Thyroid gland (tissue), 4 donors: ENCODE results near the gene TMEM222. TPM values are rescaled to one million over a fixed set of nuclear protein-coding genes. Genes with fewer than 3 reads are reported as not detected.

Experiments used
- DNase-seq, 2 donors: peaks; one replicate each; pipeline ENCODE4 v3.0.0-alpha.2; 2019
- H3K27ac ChIP-seq, 3 donors: fragments of 200-600 bp; sonication (generic); 1 replicate in 2 of 3; 2 replicates in 1 of 3; pipeline ENCODE4 v1.5.1; 2016 to 2019; ENCODE audit warnings: mild to moderate bottlenecking in 1 of 3, moderate library complexity in 1 of 3
- H3K27me3 ChIP-seq: fragments of 200-600 bp; sonication (generic); one replicate; pipeline ENCODE4 v1.5.1; 2019
- H3K36me3 ChIP-seq, 2 donors: fragments of 200-600 bp; sonication (generic); one replicate each; pipeline ENCODE4 v1.5.1; 2016 to 2019
- H3K4me1 ChIP-seq, 2 donors: fragments of 200-600 bp; sonication (generic); one replicate each; pipeline ENCODE4 v1.5.1; 2017 to 2019
- H3K4me3 ChIP-seq, 3 donors: fragments of 200-600 bp; sonication (generic); replicated peaks in 1 of 3; 1 replicate in 2 of 3; 2 replicates in 1 of 3; pipeline ENCODE4 v1.5.1; 2016; ENCODE audit warnings: mild to moderate bottlenecking in 1 of 3
- H3K9me3 ChIP-seq: fragments of 200-600 bp; sonication (generic); one replicate; pipeline ENCODE4 v1.5.1; 2017
- POLR2A ChIP-seq, 2 donors: fragments of 450-650 bp; IDR thresholded peaks; one replicate each; pipeline ENCODE4 v1.6.1; 2017; ENCODE audit warnings: antibody characterized with exemption in 2 of 2, mild to moderate bottlenecking in 2 of 2, moderate library complexity in 1 of 2
- WGBS, 2 donors: methylation state at CpG; one replicate each; pipeline ENCODE4 v1.1.5; 2017; 5-methylcytosine and 5-hydroxymethylcytosine counted together
- intact Hi-C: fragments of 100-400 bp; cut with DNase I; formaldehyde crosslinking; loops from one replicate; pipeline ENCODE4 v1.15.1; 2023
- total RNA-seq, 4 donors: library from RNA; depleted of rRNA; stranded (reverse); fragments of >200 nt; gene quantifications; one replicate each; pipeline ENCODE4 v1.2.3, GENCODE V29; 2016
- TF ChIP-seq, protein P1 (sequence below), 6 experiments: fragments of 200-600 bp in 3 of 6; fragments of 450-650 bp in 3 of 6; sonication (generic) in 3 of 6; IDR thresholded peaks; one replicate each; pipeline ENCODE4 v1.5.1; 2016 to 2019; ENCODE audit warnings: antibody characterized with exemption in 6 of 6, mild to moderate bottlenecking in 2 of 6, inconsistent platforms in 1 of 6, moderate library complexity in 1 of 6

The TMEM222 gene, protein sequence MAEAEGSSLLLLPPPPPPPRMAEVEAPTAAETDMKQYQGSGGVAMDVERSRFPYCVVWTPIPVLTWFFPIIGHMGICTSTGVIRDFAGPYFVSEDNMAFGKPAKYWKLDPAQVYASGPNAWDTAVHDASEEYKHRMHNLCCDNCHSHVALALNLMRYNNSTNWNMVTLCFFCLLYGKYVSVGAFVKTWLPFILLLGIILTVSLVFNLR
- total RNA-seq, result 10 to 100 TPM; 22.7 to 46.0 (median 30.9) TPM

GRCh38 chr1:27321813-27322568, at the start of gene TMEM222:
Gene TMEM222 (plus strand): TSS chr1:27322163. CDS start chr1:27322198, 35 bp downstream.
- peak; percentile 38 to 68 for TF ChIP-seq POLR2A (IDR thresholded peaks at IDR 0.05)
- TF ChIP-seq, protein P1, sequence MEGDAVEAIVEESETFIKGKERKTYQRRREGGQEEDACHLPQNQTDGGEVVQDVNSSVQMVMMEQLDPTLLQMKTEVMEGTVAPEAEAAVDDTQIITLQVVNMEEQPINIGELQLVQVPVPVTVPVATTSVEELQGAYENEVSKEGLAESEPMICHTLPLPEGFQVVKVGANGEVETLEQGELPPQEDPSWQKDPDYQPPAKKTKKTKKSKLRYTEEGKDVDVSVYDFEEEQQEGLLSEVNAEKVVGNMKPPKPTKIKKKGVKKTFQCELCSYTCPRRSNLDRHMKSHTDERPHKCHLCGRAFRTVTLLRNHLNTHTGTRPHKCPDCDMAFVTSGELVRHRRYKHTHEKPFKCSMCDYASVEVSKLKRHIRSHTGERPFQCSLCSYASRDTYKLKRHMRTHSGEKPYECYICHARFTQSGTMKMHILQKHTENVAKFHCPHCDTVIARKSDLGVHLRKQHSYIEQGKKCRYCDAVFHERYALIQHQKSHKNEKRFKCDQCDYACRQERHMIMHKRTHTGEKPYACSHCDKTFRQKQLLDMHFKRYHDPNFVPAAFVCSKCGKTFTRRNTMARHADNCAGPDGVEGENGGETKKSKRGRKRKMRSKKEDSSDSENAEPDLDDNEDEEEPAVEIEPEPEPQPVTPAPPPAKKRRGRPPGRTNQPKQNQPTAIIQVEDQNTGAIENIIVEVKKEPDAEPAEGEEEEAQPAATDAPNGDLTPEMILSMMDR (IDR thresholded peaks at IDR 0.05), result peak in 2 of 6 experiments; percentile 1 to 36

DNA sequence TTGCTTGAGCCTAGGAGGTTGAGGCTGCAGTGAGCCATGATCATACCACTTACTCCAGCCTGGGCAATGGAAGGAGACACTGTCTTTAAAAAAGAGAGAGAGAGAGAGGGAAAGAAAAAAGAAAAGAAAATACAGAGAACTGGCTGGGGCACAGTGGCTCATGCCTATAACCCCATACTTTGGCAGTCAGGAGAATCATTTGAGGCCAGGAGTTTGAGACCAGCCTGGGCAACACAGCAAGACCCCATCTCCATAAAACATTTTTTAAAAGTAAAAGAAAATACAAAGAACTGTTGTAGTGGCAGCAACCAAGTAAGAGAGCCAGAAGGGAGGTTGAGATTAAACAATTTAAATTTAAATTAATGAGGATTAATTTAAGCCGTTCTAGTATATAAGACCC, 47.8 kb upstream of the TMEM222 start:
- intact Hi-C loops, result no loop called here
- TF ChIP-seq, protein P1 (IDR thresholded peaks at IDR 0.05), result no peak
- TF ChIP-seq POLR2A (IDR thresholded peaks at IDR 0.05), result no peak
- Histone ChIP-seq H3K4me1 (no peaks in the 10 kb centered on the region), H3K36me3 (no peaks in the 10 kb centered on the region), H3K27ac (no peak overlapping the region), H3K27me3 (no peaks in the 10 kb centered on the region), H3K9me3 (no peaks in the 10 kb centered on the region), H3K4me3 (no peak overlapping the region)
- DNase-seq, result no peak
- WGBS, 2 donors, result 94 to 100% methylated on average over 1 of the region's 1 CpG

More at GRCh38 chr1:27321813-27322568, at the start of gene TMEM222:
- peaks cover 10 to 13% of the 10 kb centered on the region in 2 donors for H3K4me1 ChIP-seq
- H3K27ac ChIP-seq, result peak within 1 kb of the TSS; percentile 56 to 81 (median 81)
- peak within 1 kb of the TSS; percentile 84 to 94 (median 89) for H3K4me3 ChIP-seq
- no peaks in the 10 kb centered on the region for H3K27me3 ChIP-seq
- 0% methylated on average over 9 to 28 of the region's 67 CpGs for WGBS, 2 donors
- peak; percentile 98 for DNase-seq
- H3K36me3 ChIP-seq, result peaks cover 0 to 11% of the 10 kb centered on the region in 2 donors
- intact Hi-C loops, result no loop called here
- no peaks in the 10 kb centered on the region for H3K9me3 ChIP-seq

DNA sequence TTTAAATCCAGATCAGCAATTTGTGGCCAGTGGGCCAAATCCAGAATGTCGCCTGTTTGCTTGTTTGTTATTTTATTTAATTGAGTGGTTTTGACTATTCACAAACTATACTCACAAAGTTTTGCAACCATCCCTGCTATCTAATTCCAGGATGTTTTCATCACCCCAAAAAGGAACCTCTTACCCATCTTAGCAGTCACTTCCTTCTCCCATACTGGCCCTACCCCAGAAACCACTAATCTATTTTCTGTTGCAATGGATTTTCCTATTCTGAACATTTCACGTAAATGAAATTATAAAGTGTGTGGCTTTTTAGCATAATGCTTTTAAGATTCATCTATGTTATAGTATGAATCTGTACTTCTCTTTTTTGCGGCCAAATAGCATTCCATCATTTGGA, 46.3 kb upstream of the TMEM222 start:
- DNase-seq, result no peak
- H3K4me1 ChIP-seq, result no peaks in the 10 kb centered on the region
- TF ChIP-seq POLR2A (IDR thresholded peaks at IDR 0.05), result no peak
- TF ChIP-seq, protein P1 (IDR thresholded peaks at IDR 0.05), result no peak
- H3K27me3 ChIP-seq, result no peaks in the 10 kb centered on the region
- no peaks in the 10 kb centered on the region for H3K36me3 ChIP-seq
- intact Hi-C loops, result no loop called here
- H3K4me3 ChIP-seq, result no peak overlapping the region
- H3K27ac ChIP-seq, result no peak overlapping the region
- H3K9me3 ChIP-seq, result no peaks in the 10 kb centered on the region
- 62 to 63% methylated on average over 3 of the region's 3 CpGs for WGBS, 2 donors

DNA sequence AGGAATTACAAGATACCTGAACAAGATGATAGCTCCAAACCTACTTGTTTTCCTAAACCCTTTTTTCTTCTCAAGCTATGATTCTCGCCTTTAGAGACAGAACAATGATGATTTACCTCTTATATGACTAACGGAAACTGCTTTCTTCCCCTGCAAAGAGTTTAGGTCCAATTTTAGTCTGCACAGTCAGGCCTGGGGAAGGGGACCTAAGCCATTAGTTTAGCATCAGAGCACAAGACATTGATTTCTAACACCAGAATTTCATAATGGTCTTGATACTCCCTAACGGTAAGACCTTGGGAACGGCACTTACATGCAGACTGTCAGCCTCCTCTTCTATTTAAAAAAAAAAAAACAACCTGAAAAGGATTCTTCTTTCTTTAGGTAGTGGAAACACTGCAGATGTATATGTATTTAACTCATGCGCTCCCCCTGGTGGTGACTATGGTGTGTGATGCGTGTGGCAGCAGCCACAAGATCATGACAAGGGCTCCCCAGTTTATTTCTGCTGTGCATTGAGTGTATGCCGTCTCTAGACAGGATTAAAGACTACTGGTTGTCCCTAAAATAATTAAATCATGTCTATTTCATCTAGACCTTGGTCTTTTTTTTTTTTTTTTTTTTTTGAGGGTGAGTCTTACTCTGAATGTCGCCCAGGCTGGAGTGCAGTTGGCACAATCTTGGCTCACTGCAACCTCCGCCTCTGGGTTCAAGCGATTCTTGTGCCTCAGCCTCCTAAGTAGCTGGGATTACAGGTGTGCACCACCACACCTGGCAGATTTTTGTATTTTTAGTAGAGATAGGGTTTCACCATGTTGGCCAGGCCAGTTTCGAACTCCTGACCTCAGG, 37.3 kb upstream of the TMEM222 start:
- TF ChIP-seq POLR2A (IDR thresholded peaks at IDR 0.05), result no peak
- TF ChIP-seq, protein P1 (IDR thresholded peaks at IDR 0.05), result peak; percentile 63 to 77 (median 68)
- no peaks in the 10 kb centered on the region for H3K27me3 ChIP-seq
- H3K4me3 ChIP-seq, result no peak overlapping the region
- WGBS, 2 donors, result 51 to 55% methylated on average over 11 of the region's 11 CpGs
- DNase-seq, result peak; percentile 81 to 86
- intact Hi-C loops, result loop anchor here (2.0 to 5.0 kb wide), 2 partner anchors 82 to 182 kb away; no protein-coding TSS in a partner anchor
- no peak overlapping the region for H3K27ac ChIP-seq
- no peaks in the 10 kb centered on the region for H3K9me3 ChIP-seq
- no peaks in the 10 kb centered on the region for H3K4me1 ChIP-seq
- H3K36me3 ChIP-seq, result peaks cover 7 to 11% of the 10 kb centered on the region in 2 donors
